H9 (cell line): ENCODE measurements around the gene CDIPT. TPM values are rescaled to one million over a fixed set of nuclear protein-coding genes. Genes with fewer than 3 reads are reported as not detected.

Experiments
- DNase-seq: peaks from one replicate; pipeline ENCODE4 v3.0.0-alpha.2; 2017
- H2AFZ ChIP-seq: one replicate; pipeline ENCODE4 v1.6.1; 2013; ENCODE audit warnings: mild to moderate bottlenecking, low read length, control low read depth, moderate library complexity
- H2AK5ac ChIP-seq: 2 replicates; pipeline ENCODE4 v1.6.1; 2013; ENCODE audit warnings: low read length, control low read depth, mixed read lengths; ENCODE audit not compliant: insufficient read length
- H2BK120ac ChIP-seq: one replicate; pipeline ENCODE4 v1.6.1; 2013; ENCODE audit warnings: low read depth, mild to moderate bottlenecking, low read length, control low read depth, inconsistent platforms; ENCODE audit not compliant: poor library complexity, severe bottlenecking
- H2BK12ac ChIP-seq: 2 replicates; pipeline ENCODE4 v1.6.1; 2013; ENCODE audit warnings: low read length, control low read depth, mixed read lengths, low read depth; ENCODE audit not compliant: insufficient read length
- H2BK15ac ChIP-seq: 2 replicates; pipeline ENCODE4 v1.6.1; 2013; ENCODE audit warnings: low read depth, low read length, control low read depth
- H2BK20ac ChIP-seq: one replicate; pipeline ENCODE4 v1.6.1; 2013; ENCODE audit warnings: low read depth, mild to moderate bottlenecking, low read length, control low read depth, inconsistent platforms; ENCODE audit not compliant: poor library complexity, severe bottlenecking
- H2BK5ac ChIP-seq: 2 replicates; pipeline ENCODE4 v1.6.1; 2013; ENCODE audit warnings: low read length, control low read depth, mixed read lengths; ENCODE audit not compliant: insufficient read length
- H3K14ac ChIP-seq: 2 replicates; pipeline ENCODE4 v1.6.1; 2013; ENCODE audit warnings: low read length, control low read depth; ENCODE audit not compliant: insufficient read depth
- H3K18ac ChIP-seq: 2 replicates; pipeline ENCODE4 v1.6.1; 2013; ENCODE audit warnings: low read depth, mild to moderate bottlenecking, mixed read lengths, low read length, control low read depth; ENCODE audit not compliant: insufficient read length
- H3K23ac ChIP-seq: 2 replicates; pipeline ENCODE4 v1.6.1; 2013; ENCODE audit warnings: low read length, control low read depth, mixed read lengths, low read depth; ENCODE audit not compliant: insufficient read length
- H3K23me2 ChIP-seq: 2 replicates; pipeline ENCODE4 v1.6.1; 2013; ENCODE audit warnings: low read depth, mild to moderate bottlenecking, mixed read lengths, low read length, control low read depth; ENCODE audit not compliant: insufficient read length, poor library complexity, severe bottlenecking
- H3K27ac ChIP-seq: 2 replicates; pipeline ENCODE4 v1.5.1; 2013; ENCODE audit warnings: low read length, control low read depth, mixed read lengths, low read depth; ENCODE audit not compliant: insufficient read length
- H3K27me3 ChIP-seq: 2 replicates; pipeline ENCODE4 v1.6.1; 2013; ENCODE audit warnings: low read length, control low read depth, inconsistent platforms; ENCODE audit not compliant: insufficient read depth
- H3K4ac ChIP-seq: 2 replicates; pipeline ENCODE4 v1.6.1; 2013; ENCODE audit warnings: low read depth, mild to moderate bottlenecking, control low read depth, inconsistent platforms, low read length, moderate library complexity
- H3K4me1 ChIP-seq: 2 replicates; pipeline ENCODE4 v1.6.1; 2013; ENCODE audit warnings: low read length, control low read depth, inconsistent platforms; ENCODE audit not compliant: insufficient read depth
- H3K4me2 ChIP-seq: 2 replicates; pipeline ENCODE4 v1.6.1; 2013; ENCODE audit warnings: low read length, control low read depth, mixed read lengths; ENCODE audit not compliant: insufficient read length, insufficient read depth
- H3K56ac ChIP-seq: 2 replicates; pipeline ENCODE4 v1.6.1; 2013; ENCODE audit warnings: low read depth, mild to moderate bottlenecking, mixed read lengths, low read length, control low read depth; ENCODE audit not compliant: insufficient read length
- H3K79me1 ChIP-seq: 2 replicates; pipeline ENCODE4 v1.6.1; 2013; ENCODE audit warnings: low read depth, mild to moderate bottlenecking, moderate library complexity, low read length, control low read depth, inconsistent platforms; ENCODE audit not compliant: insufficient read depth, poor library complexity, severe bottlenecking
- H3K79me2 ChIP-seq: 2 replicates; pipeline ENCODE4 v1.6.1; 2013; ENCODE audit warnings: low read length, control low read depth, inconsistent platforms; ENCODE audit not compliant: insufficient read depth
- H3K9ac ChIP-seq: 2 replicates; pipeline ENCODE4 v1.6.1; 2013; ENCODE audit warnings: low read length, control low read depth, mixed read lengths; ENCODE audit not compliant: insufficient read length; ENCODE audit errors: extremely low read depth
- H3K9me3 ChIP-seq: one replicate; pipeline ENCODE4 v1.6.1; 2013; ENCODE audit warnings: low read depth, low read length, inconsistent platforms; ENCODE audit not compliant: control insufficient read depth
- H3T11ph ChIP-seq: one replicate; pipeline ENCODE4 v1.6.1; 2013; ENCODE audit warnings: mild to moderate bottlenecking, low read length, control low read depth, inconsistent platforms
- H4K20me1 ChIP-seq: one replicate; pipeline ENCODE4 v1.6.1; 2013; ENCODE audit not compliant: control insufficient read depth, insufficient read length, insufficient read depth
- H4K5ac ChIP-seq: 2 replicates; pipeline ENCODE4 v1.6.1; 2013; ENCODE audit warnings: low read depth, mild to moderate bottlenecking, mixed read lengths, low read length, control low read depth; ENCODE audit not compliant: insufficient read length
- H4K8ac ChIP-seq: replicated peaks from 2 replicates; pipeline ENCODE4 v1.6.1; 2013; ENCODE audit warnings: low read length, control low read depth, mixed read lengths, low read depth; ENCODE audit not compliant: insufficient read length
- H4K91ac ChIP-seq: 2 replicates; pipeline ENCODE4 v1.6.1; 2013; ENCODE audit warnings: low read depth, mild to moderate bottlenecking, moderate library complexity, mixed read lengths, low read length, control low read depth; ENCODE audit not compliant: insufficient read length
- H3K27ac Mint-ChIP-seq, 3 experiments: 2 replicates in 2 of 3; 3 replicates in 1 of 3; pipeline ENCODE4 v1.8.0; 2020 to 2021; ENCODE audit warnings: mixed read lengths in 3 of 3, mild to moderate bottlenecking in 1 of 3, moderate library complexity in 1 of 3
- H3K27me3 Mint-ChIP-seq: 2 replicates; pipeline ENCODE4 v1.8.0; 2021; ENCODE audit warnings: low read depth, mild to moderate bottlenecking, moderate library complexity, mixed read lengths
- H3K36me3 Mint-ChIP-seq, 3 experiments: 2 replicates in 2 of 3; 3 replicates in 1 of 3; pipeline ENCODE4 v1.8.0; 2020 to 2021; ENCODE audit warnings: low read depth in 3 of 3, mixed read lengths in 3 of 3; ENCODE audit not compliant: insufficient read depth in 1 of 3
- H3K4me1 Mint-ChIP-seq, 2 experiments: 2 replicates each; pipeline ENCODE4 v1.8.0; 2020; ENCODE audit warnings: mixed read lengths in 2 of 2
- H3K4me3 Mint-ChIP-seq, 2 experiments: 2 replicates in 1 of 2; 3 replicates in 1 of 2; pipeline ENCODE4 v1.8.0; 2020 to 2021; ENCODE audit warnings: mild to moderate bottlenecking in 2 of 2, mixed read lengths in 2 of 2, moderate library complexity in 1 of 2
- H3K9me3 Mint-ChIP-seq, 2 experiments: 2 replicates in 1 of 2; 3 replicates in 1 of 2; pipeline ENCODE4 v1.8.0; 2020; ENCODE audit warnings: mild to moderate bottlenecking in 2 of 2, mixed read lengths in 2 of 2, moderate library complexity in 1 of 2
- WGBS: extraction: QIAGEN DNeasy Blood & Tissue Kit; methylation state at CpG from one replicate; pipeline ENCODE4 v1.1.7; 2013; ENCODE audit warnings: missing lambda C conversion rate, low lambda C conversion rate, mixed read lengths; ENCODE audit not compliant: insufficient read length; ENCODE audit errors: extremely low coverage; 5-methylcytosine and 5-hydroxymethylcytosine counted together
- total RNA-seq: library from RNA; stranded (reverse); gene quantifications from 2 replicates; pipeline ENCODE4 v1.2.1, GENCODE V29; 2021
- TF ChIP-seq, protein P1 (sequence below): fragments of 200-600 bp; sonication (generic); conservative IDR thresholded peaks from 3 replicates; pipeline ENCODE4 v1.8.0; 2021; ENCODE audit warnings: antibody characterized with exemption, mild to moderate bottlenecking

CDIPT gene
- total RNA-seq, 1 experiment from 2014 or later, result 70.6 TPM

DNA sequence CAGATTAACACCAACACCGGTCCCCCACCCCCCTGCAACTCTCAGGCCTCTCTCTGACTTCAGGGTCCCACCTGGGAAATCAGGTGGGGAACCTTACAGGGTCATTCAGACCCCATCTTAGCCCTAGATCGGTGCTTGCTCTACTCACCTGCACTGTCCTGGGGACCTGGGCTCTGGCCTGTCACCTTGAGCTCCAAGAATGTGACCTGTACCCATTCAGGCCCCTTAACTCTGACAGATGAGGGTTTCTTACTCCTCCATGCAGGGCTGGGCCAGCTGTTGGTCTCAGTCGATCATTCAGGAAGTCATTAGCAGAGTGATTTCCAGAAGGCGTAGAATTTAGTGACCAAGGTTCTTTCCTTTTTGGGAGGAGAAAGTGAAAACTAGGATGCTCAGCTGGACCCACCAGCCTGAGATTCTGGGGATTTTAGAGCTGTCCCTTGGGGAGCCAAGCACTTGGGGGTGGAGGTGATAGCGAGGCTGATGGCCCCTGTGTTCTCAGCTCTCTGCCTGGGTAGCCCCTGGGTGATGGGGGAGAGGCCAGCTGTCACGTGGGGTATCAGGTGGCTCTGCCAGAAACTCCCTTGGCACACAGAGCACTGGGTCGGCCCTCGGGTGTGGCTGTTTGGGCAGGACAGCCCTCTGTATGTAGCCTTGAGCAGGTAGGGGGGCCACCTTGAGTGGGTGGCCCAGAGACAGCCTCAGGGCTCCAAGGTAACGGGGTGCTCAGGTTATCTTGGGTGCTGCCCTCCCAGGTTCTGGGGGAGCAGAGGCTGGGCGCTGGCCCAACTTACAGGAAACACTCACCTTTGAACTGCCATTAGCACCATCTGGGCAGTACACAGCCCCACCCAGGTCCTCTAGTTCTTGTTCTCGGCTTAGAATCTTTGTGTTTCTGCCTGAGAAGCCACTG is 42.0 kb downstream of the CDIPT start:
- Histone ChIP-seq H2BK12ac (no peak overlapping the region), H3T11ph (no peak overlapping the region), H3K4ac (no peak overlapping the region), H3K27ac (no peak overlapping the region), H2BK120ac (no peak overlapping the region), H2AK5ac (no peak overlapping the region), H3K18ac (no peak overlapping the region), H4K5ac (no peak overlapping the region), H3K9me3 (no peaks in the 10 kb centered on the region), H3K27me3 (no peaks in the 10 kb centered on the region), H4K8ac (no peak overlapping the region), H3K14ac (no peak overlapping the region), H3K56ac (no peak overlapping the region), H2AFZ (no peak overlapping the region), H2BK5ac (no peak overlapping the region), H2BK20ac (no peak overlapping the region), H4K91ac (no peak overlapping the region), H3K23ac (no peak overlapping the region), H2BK15ac (no peak overlapping the region), H3K79me1 (no peaks in the 10 kb centered on the region), H3K4me1 (no peaks in the 10 kb centered on the region), H3K4me2 (no peak overlapping the region), H3K23me2 (no peaks in the 10 kb centered on the region), H3K9ac (no peak overlapping the region), H4K20me1 (no peaks in the 10 kb centered on the region), H3K79me2 (no peaks in the 10 kb centered on the region)
- no peaks in the 10 kb centered on the region; the same call in 1 of the 2 replicates for H3K27me3 Mint-ChIP-seq
- no peaks in the 10 kb centered on the region; a peak in 1 of 5 replicates for H3K9me3 Mint-ChIP-seq
- H3K4me3 Mint-ChIP-seq, result no peak overlapping the region; a peak in 1 of 5 replicates
- TF ChIP-seq, protein P1, sequence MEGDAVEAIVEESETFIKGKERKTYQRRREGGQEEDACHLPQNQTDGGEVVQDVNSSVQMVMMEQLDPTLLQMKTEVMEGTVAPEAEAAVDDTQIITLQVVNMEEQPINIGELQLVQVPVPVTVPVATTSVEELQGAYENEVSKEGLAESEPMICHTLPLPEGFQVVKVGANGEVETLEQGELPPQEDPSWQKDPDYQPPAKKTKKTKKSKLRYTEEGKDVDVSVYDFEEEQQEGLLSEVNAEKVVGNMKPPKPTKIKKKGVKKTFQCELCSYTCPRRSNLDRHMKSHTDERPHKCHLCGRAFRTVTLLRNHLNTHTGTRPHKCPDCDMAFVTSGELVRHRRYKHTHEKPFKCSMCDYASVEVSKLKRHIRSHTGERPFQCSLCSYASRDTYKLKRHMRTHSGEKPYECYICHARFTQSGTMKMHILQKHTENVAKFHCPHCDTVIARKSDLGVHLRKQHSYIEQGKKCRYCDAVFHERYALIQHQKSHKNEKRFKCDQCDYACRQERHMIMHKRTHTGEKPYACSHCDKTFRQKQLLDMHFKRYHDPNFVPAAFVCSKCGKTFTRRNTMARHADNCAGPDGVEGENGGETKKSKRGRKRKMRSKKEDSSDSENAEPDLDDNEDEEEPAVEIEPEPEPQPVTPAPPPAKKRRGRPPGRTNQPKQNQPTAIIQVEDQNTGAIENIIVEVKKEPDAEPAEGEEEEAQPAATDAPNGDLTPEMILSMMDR, result no peak
- H3K36me3 Mint-ChIP-seq, result peaks cover 24 to 38% (median 35%) of the 10 kb centered on the region in 3 experiments
- no CpG with 5 or more reads among the region's 11 CpGs for WGBS
- no peak for DNase-seq
- peaks cover 39 to 49% of the 10 kb centered on the region in 2 experiments for H3K4me1 Mint-ChIP-seq
- peak overlapping the region in 2 of 3 experiments; percentile 73 to 84; a peak in 3 of 7 replicates for H3K27ac Mint-ChIP-seq
